HS-5 (cell line): ENCODE measurements around the gene EOGT.

Source experiments
- DNase-seq: peaks from one replicate; pipeline ENCODE4 v3.0.0-alpha.2; 2012; ENCODE audit warnings: low read depth

The EOGT gene

GRCh38 chr3:68963376-68963775, 50.1 kb downstream of the EOGT start:
- DNase-seq: no peak

GRCh38 chr3:68958932-68959331, 54.6 kb downstream of the EOGT start:
- DNase-seq: no peak

GRCh38 chr3:68957895-68958294, 55.6 kb downstream of the EOGT start:
- DNase-seq: no peak

- no peak for DNase-seq
Measured at GRCh38 chr3:68953816-68954444, 59.6 kb downstream of the EOGT start.

- DNase-seq: no peak
Measured at GRCh38 chr3:68945225-68945624, 68.3 kb downstream of the EOGT start.

DNA sequence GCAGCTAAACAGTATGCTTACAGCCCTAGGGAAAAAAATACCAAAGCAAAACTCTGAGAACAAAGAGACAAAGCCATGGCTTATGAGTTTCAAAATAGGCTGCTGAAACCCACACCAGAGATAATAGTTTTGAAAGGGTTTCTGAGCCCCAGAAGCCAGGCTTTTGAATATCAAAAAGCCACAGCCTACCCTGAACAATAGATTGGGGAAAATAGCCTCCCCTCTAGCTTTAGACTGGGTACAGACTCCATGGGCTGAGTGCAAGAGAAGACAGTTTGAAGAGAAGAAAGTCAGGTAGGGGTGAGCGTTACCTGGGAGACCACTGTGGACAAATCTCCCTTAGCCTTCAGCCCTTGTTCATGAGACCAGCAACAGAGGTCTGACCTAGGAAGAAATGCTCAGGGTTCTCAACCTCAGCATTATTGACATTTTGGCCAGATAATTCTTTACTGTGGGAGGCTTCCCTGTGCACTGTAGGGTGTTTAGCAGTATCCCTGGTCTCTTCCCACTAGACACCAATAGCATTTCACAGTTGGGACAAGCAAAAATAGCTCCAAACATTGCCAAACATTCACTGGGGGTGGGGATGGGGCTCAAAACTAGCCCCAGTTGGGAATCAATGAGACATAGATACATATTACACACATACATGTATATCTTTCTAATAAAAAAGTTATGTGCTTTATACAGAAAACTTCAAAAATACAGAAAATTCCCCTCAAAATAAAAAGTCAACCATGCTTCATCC, 69.6 kb downstream of the EOGT start:
- no peak for DNase-seq

- DNase-seq: no peak
Measured at GRCh38 chr3:68941055-68941454, 72.4 kb downstream of the EOGT start.

DNA sequence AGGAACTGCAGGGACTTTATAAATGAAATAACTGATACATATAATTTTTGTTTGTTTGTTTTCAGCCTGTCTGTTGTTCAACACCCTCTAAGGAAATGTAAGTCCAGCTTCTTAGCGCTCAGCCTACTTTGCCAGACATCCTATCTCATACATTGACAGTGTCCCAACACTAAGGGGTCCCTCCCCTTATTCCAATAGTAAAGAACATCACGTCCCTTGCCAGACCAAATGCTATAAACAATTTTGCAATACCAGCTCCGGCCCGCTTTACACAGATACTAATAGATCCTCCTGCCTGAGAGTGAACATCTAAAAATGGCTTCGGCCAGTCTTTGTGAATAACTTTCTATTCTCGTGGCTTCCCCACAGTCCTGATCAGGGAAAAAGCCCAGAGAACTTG, 76.6 kb downstream of the EOGT start:
- no peak for DNase-seq

DNA sequence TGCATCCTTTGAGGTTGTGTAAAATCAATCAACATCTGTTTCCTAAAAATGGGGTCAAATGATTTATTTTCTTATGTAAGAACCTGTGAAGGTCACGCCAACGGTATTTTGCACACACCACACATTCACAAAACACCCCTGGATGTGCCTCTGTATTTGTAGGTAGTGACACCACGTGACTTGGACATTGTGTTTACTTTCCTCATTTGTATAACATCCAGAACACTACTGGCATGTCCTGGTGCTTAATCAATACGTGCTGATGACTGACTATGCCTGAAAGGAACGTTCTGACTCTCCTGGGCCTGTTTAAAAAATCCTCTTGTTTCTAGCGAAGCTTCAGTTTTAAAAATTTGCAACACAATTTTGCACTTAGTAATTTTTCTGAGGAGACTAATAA, 77.7 kb downstream of the EOGT start:
- no peak for DNase-seq

DNA sequence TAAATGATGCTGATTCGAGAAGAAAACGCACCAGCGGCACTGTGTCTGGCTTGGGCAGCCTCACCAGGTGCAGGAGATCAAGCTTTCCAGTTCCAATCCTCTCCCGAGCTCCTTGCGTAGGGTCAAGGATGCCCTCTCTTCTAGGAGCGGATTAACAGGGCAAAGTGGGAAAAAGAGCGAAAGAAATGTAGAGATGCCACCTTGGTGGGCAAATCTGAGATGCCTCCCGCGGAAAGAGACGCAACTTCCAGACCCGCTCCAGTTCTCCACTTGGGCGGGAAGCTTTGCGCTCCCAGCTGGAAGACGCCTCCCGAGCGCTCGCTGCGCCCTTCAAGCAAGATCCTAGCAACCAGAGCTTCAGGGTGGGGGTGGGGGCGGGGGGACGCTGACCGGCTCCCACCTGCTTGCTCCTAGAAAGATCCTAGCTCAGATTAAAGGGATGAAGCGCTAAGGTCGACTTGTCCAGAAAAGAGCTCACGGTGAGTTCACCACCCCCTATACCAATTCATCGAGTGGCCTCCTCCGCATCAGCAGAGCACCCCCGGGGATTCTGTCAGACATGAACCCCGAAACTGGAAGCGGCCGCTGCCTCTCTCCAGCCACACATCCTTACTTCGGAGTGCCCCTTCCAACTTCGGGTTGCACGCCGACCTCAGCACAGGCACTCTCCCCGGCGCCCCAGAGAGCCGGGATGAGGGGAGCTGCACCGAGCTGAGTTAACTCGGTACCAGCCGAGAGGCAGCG, 81.9 kb downstream of the EOGT start:
- DNase-seq: no peak
